IMR-90 (cell line): Measurements from ENCODE around the gene RNF181. TPM values are rescaled to one million over a fixed set of nuclear protein-coding genes. Genes with fewer than 3 reads are reported as not detected.

Source experiments
- ATAC-seq: fragments of 200-7000 bp; cut with Tn5 transposase; 2 replicates; pipeline ENCODE4 v1.9.1; 2020; ENCODE audit warnings: low read depth, mild to moderate bottlenecking, moderate library complexity
- BruUV-seq: library from RNA; stranded (reverse); fragments of 400-500 nt; replicated peaks from 2 replicates; lab custom pipeline; 2021; lab: Mats Ljungman, UMichigan
- CTCF ChIA-PET: fragments of 300-600 bp; formaldehyde crosslinking; extraction: SDS; loops from one replicate; lab custom pipeline; 2021; ENCODE audit warnings: antibody characterized with exemption; lab: Yijun Ruan, JAX
- POLR2A ChIA-PET: fragments of 300-600 bp; sonication (Branson Sonifier 250); formaldehyde crosslinking; loops from one replicate; lab custom pipeline; 2022; ENCODE audit warnings: antibody characterized with exemption; ENCODE audit not compliant: unreplicated experiment; lab: Charles Lee
- DNase-seq: peaks from one replicate; pipeline ENCODE4 v3.0.0; 2013
- H2AFZ ChIP-seq: replicated peaks from 2 replicates; pipeline ENCODE3; 2013; ENCODE audit warnings: low read length, mild to moderate bottlenecking; ENCODE audit not compliant: poor library complexity
- H2AK5ac ChIP-seq: 2 replicates; pipeline ENCODE4 v1.6.1; 2013; ENCODE audit warnings: low read depth, low read length, inconsistent platforms
- H2AK9ac ChIP-seq: replicated peaks from 2 replicates; pipeline ENCODE3; 2013; ENCODE audit warnings: mild to moderate bottlenecking, low read depth, low read length, moderate library complexity; ENCODE audit not compliant: poor library complexity
- H2BK120ac ChIP-seq: 2 replicates; pipeline ENCODE4 v1.6.1; 2013; ENCODE audit warnings: low read depth, low read length, inconsistent platforms
- H2BK15ac ChIP-seq: 3 replicates; pipeline ENCODE4 v1.6.1; 2013; ENCODE audit warnings: low read depth, low read length, inconsistent platforms
- H2BK20ac ChIP-seq: 2 replicates; pipeline ENCODE4 v1.6.1; 2013; ENCODE audit warnings: low read depth, mild to moderate bottlenecking, inconsistent platforms, low read length, moderate library complexity
- H2BK5ac ChIP-seq: 2 replicates; pipeline ENCODE4 v1.6.1; 2013; ENCODE audit warnings: mild to moderate bottlenecking, low read depth, low read length, inconsistent platforms; ENCODE audit not compliant: poor library complexity, severe bottlenecking
- H3K14ac ChIP-seq: replicated peaks from 2 replicates; pipeline ENCODE4 v1.6.1; 2013; ENCODE audit warnings: low read depth, low read length, inconsistent platforms
- H3K18ac ChIP-seq: 2 replicates; pipeline ENCODE4 v1.6.1; 2013; ENCODE audit warnings: low read depth, low read length, control low read depth
- H3K23ac ChIP-seq: 2 replicates; pipeline ENCODE4 v1.6.1; 2013; ENCODE audit warnings: low read depth, low read length, inconsistent platforms
- H3K27ac ChIP-seq: 2 replicates; pipeline ENCODE4 v1.5.1; 2013; ENCODE audit warnings: mild to moderate bottlenecking, control low read depth, low read length; ENCODE audit not compliant: insufficient read depth
- H3K27me3 ChIP-seq: 2 replicates; pipeline ENCODE4 v1.6.1; 2013; ENCODE audit warnings: low read length; ENCODE audit not compliant: control insufficient read depth, insufficient read depth
- H3K36me3 ChIP-seq: 2 replicates; pipeline ENCODE4 v1.6.1; 2013; ENCODE audit warnings: low read length, mixed read lengths; ENCODE audit not compliant: control insufficient read depth, insufficient read depth
- H3K4ac ChIP-seq: 2 replicates; pipeline ENCODE4 v1.6.1; 2013; ENCODE audit warnings: low read depth, low read length, inconsistent platforms
- H3K4me1 ChIP-seq: 2 replicates; pipeline ENCODE4 v1.6.1; 2013; ENCODE audit warnings: low read length, mixed read lengths; ENCODE audit not compliant: control insufficient read depth, insufficient read depth
- H3K4me2 ChIP-seq: 2 replicates; pipeline ENCODE4 v1.6.1; 2013; ENCODE audit warnings: low read depth, mild to moderate bottlenecking, control low read depth, low read length, moderate library complexity
- H3K4me3 ChIP-seq: 2 replicates; pipeline ENCODE4 v1.5.1; 2013; ENCODE audit warnings: low read depth, mild to moderate bottlenecking, control low read depth, low read length, moderate library complexity; ENCODE audit not compliant: insufficient read depth
- H3K56ac ChIP-seq: 2 replicates; pipeline ENCODE4 v1.6.1; 2013; ENCODE audit warnings: low read length, inconsistent platforms; ENCODE audit not compliant: insufficient read depth; ENCODE audit errors: extremely low read depth
- H3K79me1 ChIP-seq, 2 experiments: 2 replicates each; pipeline ENCODE4 v1.6.1; 2013; ENCODE audit warnings: low read length in 2 of 2, inconsistent platforms in 1 of 2, low read depth in 1 of 2
- H3K9ac ChIP-seq: 2 replicates; pipeline ENCODE4 v1.6.1; 2013; ENCODE audit warnings: low read depth, low read length, control low read depth
- H3K9me1 ChIP-seq: 2 replicates; pipeline ENCODE4 v1.6.1; 2013; ENCODE audit warnings: low read length, inconsistent platforms; ENCODE audit not compliant: insufficient read depth
- H3K9me3 ChIP-seq: 2 replicates; pipeline ENCODE4 v1.6.1; 2013; ENCODE audit warnings: low read length; ENCODE audit not compliant: control insufficient read depth, insufficient read depth
- H4K20me1 ChIP-seq: 2 replicates; pipeline ENCODE4 v1.6.1; 2013; ENCODE audit warnings: low read length, inconsistent platforms; ENCODE audit not compliant: insufficient read depth
- H4K5ac ChIP-seq: 2 replicates; pipeline ENCODE4 v1.6.1; 2013; ENCODE audit warnings: mild to moderate bottlenecking, low read depth, low read length, control low read depth
- H4K8ac ChIP-seq, 2 experiments: 2 replicates each; pipeline ENCODE4 v1.6.1; 2013; ENCODE audit warnings: low read depth in 2 of 2, low read length in 2 of 2, control low read depth in 1 of 2, inconsistent platforms in 1 of 2
- H4K91ac ChIP-seq: 2 replicates; pipeline ENCODE4 v1.6.1; 2013; ENCODE audit warnings: low read depth, low read length, inconsistent platforms; ENCODE audit not compliant: insufficient read depth
- BHLHE40 ChIP-seq: fragments of 150-350 bp; IDR thresholded peaks from 2 replicates; pipeline ENCODE4 v1.6.1; 2016; ENCODE audit warnings: mild to moderate bottlenecking, low read depth, low read length
- CEBPB ChIP-seq: IDR thresholded peaks from 2 replicates; pipeline ENCODE4 v1.6.1; 2012; ENCODE audit warnings: low read depth, low read length, improper control_type of control experiment
- CHD1 ChIP-seq: IDR thresholded peaks from 2 replicates; pipeline ENCODE4 v1.6.1; 2012; ENCODE audit warnings: low read depth, low read length, improper control_type of control experiment
- CTCF ChIP-seq: conservative IDR thresholded peaks from 2 replicates; pipeline ENCODE4 v1.5.1; 2012; ENCODE audit warnings: mild to moderate bottlenecking, low read depth, low read length, improper control_type of control experiment
- ELK1 ChIP-seq: fragments of 150-350 bp; IDR thresholded peaks from 2 replicates; pipeline ENCODE4 v1.6.1; 2016; ENCODE audit warnings: low read depth, mild to moderate bottlenecking, low read length, moderate library complexity, borderline replicate concordance
- FOS ChIP-seq: fragments of 150-350 bp; IDR thresholded peaks from 2 replicates; pipeline ENCODE4 v1.6.1; 2016; ENCODE audit warnings: low read depth, low read length
- MAFK ChIP-seq: IDR thresholded peaks from 2 replicates; pipeline ENCODE4 v1.6.1; 2012; ENCODE audit warnings: low read depth, low read length, improper control_type of control experiment
- MAZ ChIP-seq: IDR thresholded peaks from 2 replicates; pipeline ENCODE4 v1.6.1; 2012; ENCODE audit warnings: low read depth, mild to moderate bottlenecking, low read length, improper control_type of control experiment, moderate library complexity, borderline replicate concordance
- MXI1 ChIP-seq: IDR thresholded peaks from 2 replicates; pipeline ENCODE4 v1.6.1; 2012; ENCODE audit warnings: low read depth, mild to moderate bottlenecking, low read length, moderate library complexity, borderline replicate concordance
- NFE2L2 ChIP-seq: fragments of 150-350 bp; IDR thresholded peaks from 2 replicates; pipeline ENCODE4 v1.6.1; 2016; ENCODE audit warnings: low read depth, mild to moderate bottlenecking, low read length
- POLR2A ChIP-seq: IDR thresholded peaks from 2 replicates; pipeline ENCODE4 v1.6.1; 2012; ENCODE audit warnings: mild to moderate bottlenecking, low read depth, low read length
- RAD21 ChIP-seq: IDR thresholded peaks from 2 replicates; pipeline ENCODE4 v1.6.1; 2012; ENCODE audit warnings: low read length, improper control_type of control experiment
- RCOR1 ChIP-seq: IDR thresholded peaks from 2 replicates; pipeline ENCODE4 v1.6.1; 2012; ENCODE audit warnings: mild to moderate bottlenecking, low read length, improper control_type of control experiment; ENCODE audit not compliant: insufficient replicate concordance
- SMC3 ChIP-seq: fragments of 150-350 bp; IDR thresholded peaks from 2 replicates; pipeline ENCODE4 v1.6.1; 2016; ENCODE audit warnings: low read depth, mild to moderate bottlenecking, antibody characterized with exemption, low read length, moderate library complexity
- WGBS, 2 experiments: methylation state at CpG; one replicate each; pipeline versions ENCODE4 v1.1.5 to v1.1.7; 2013; ENCODE audit warnings: missing lambda C conversion rate in 2 of 2; ENCODE audit not compliant: insufficient read length in 1 of 2; ENCODE audit errors: extremely low coverage in 2 of 2; 5-methylcytosine and 5-hydroxymethylcytosine counted together
- dilution Hi-C: fragments of 300-500 bp; cut with HindIII; formaldehyde crosslinking; loops from one replicate; pipeline ENCODE4 v1.14.3; 2018; ENCODE audit warnings: low sequenced_read_pairs; ENCODE audit not compliant: unreplicated experiment
- in situ Hi-C: fragments of 300-500 bp; cut with MboI; formaldehyde crosslinking; loops from 3 replicates; pipeline ENCODE4 v1.14.3; 2019; ENCODE audit warnings: low sequenced_read_pairs, inconsistent platforms, mixed read lengths
- intact Hi-C: fragments of 100-400 bp; cut with micrococcal nuclease; formaldehyde crosslinking; loops from 2 replicates; pipeline ENCODE4 v1.10.0; 2022
- polyA plus RNA-seq, 3 experiments: library from polyadenylated mRNA; depleted of rRNA; stranded (reverse); fragments of >200 nt; gene quantifications; 2 replicates each; pipeline ENCODE4 v1.2.3, GENCODE V29; 2012; ENCODE audit warnings: low replicate concordance in 1 of 3
- total RNA-seq: library from RNA; depleted of rRNA; stranded (reverse); fragments of >200 nt; gene quantifications from 2 replicates; pipeline ENCODE4 v1.2.3, GENCODE V29; 2012

Gene RNF181
- total and polyA plus RNA-seq, 2 of the 4 experiments (the other 2 are of a cell fraction): 438 to 498 TPM

- Histone ChIP-seq H3K23ac (no peak within 1 kb of the TSS), H2AK9ac (peak within 1 kb of the TSS; percentile 10), H3K4me1 (peaks cover 16% of the 10 kb centered on the region; the same call in 1 of the 2 replicates), H3K9me1 (0 out of 2 replicates have a peak, but pooled peaks cover 3% of the 10 kb centered on the region), H3K14ac (no peak within 1 kb of the TSS), H3K4ac (peak within 1 kb of the TSS; percentile 47), H2BK20ac (no peak within 1 kb of the TSS), H3K18ac (no peak within 1 kb of the TSS), H3K56ac (no peak within 1 kb of the TSS), H2BK5ac (no peak within 1 kb of the TSS), H3K9ac (no peak within 1 kb of the TSS), H3K4me2 (no peak within 1 kb of the TSS), H3K4me3 (no peak within 1 kb of the TSS), H3K9me3 (no peaks in the 10 kb centered on the region), H2AK5ac (no peak within 1 kb of the TSS), H4K20me1 (no peaks in the 10 kb centered on the region), H2AFZ (peak within 1 kb of the TSS; percentile 79), H4K8ac (peak within 1 kb of the TSS; percentile 65 to 69; a peak in 2 of 4 replicates), H2BK120ac (peak within 1 kb of the TSS; percentile 52; the same call in 1 of the 2 replicates), H3K36me3 (no peaks in the 10 kb centered on the region), H3K79me1 (no peaks in the 10 kb centered on the region), H3K27ac (peak within 1 kb of the TSS; percentile 68; the same call in 1 of the 2 replicates), H4K5ac (peak within 1 kb of the TSS; percentile 38; the same call in 1 of the 2 replicates), H3K27me3 (peaks cover 4% of the 10 kb centered on the region), H4K91ac (peak within 1 kb of the TSS; percentile 49; the same call in 1 of the 2 replicates), H2BK15ac (no peak within 1 kb of the TSS; the same call in 2 of the 3 replicates)
- peak; percentile 43; the same call in 1 of the 2 replicates for ATAC-seq
- 54% methylated on average over 6 of the region's 19 CpGs; no CpG with 5 or more reads in 1 of the 2 experiments for WGBS, 2 experiments
- CTCF ChIA-PET: interaction anchor here (0.5 to 1.1 kb wide), 2 partner anchors 75 to 392 kb away, joined by 3 to 4 read pairs; no protein-coding TSS in a partner anchor
- in situ Hi-C loops (no loop called here), dilution Hi-C loops (no loop called here), intact Hi-C loops (no loop called here)
- POLR2A ChIA-PET: interaction anchor here (0.6 to 1.0 kb wide), 2 partner anchors 10 to 34 kb away, joined by 3 read pairs; partner anchors contain the start of gene C2orf68
- BruUV-seq: no TSS peak
- DNase-seq: no peak
- TF ChIP-seq MXI1 (no peak), ELK1 (no peak), POLR2A (no peak), NFE2L2 (no peak), BHLHE40 (no peak), CHD1 (no peak), RCOR1 (no peak), MAZ (no peak), RAD21 (no peak), CEBPB (no peak), MAFK (no peak), FOS (no peak), SMC3 (no peak), CTCF (no peak)
Observed at GRCh38 chr2:85577386-85578242, 17.9 kb upstream of the RNF181 start, which contains the start of gene VAMP8. Gene VAMP8 (plus strand): TSS chr2:85577586. CDS start chr2:85577647, 61 bp downstream.
